Activated CD4-positive, alpha-beta T cell treated with anti-CD3 and anti-CD28 coated beads for 36 hours (primary cell): ENCODE data around the gene ZMPSTE24. TPM values are rescaled to one million over a fixed set of nuclear protein-coding genes. Genes with fewer than 3 reads are reported as not detected.
A peak's percentile ranks its signal among the peaks of the same experiment; 100 is the strongest.
"Not testable (repeated sequence)": the region's sequence is repeated elsewhere in the genome, so short reads cannot be mapped to it uniquely, and the experiment has no call there.

Experiments used
- ATAC-seq: fragments of 200-7000 bp; cut with Tn5 transposase; one replicate; pipeline ENCODE4 v1.10.0; 2021; ENCODE audit warnings: mild to moderate bottlenecking, moderate library complexity
- CTCF ChIA-PET: fragments of 350-600 bp; sonication (Branson Sonifier 250); formaldehyde crosslinking; loops from one replicate; lab custom pipeline; 2021; ENCODE audit warnings: antibody characterized with exemption; lab: Charles Lee
- POLR2A ChIA-PET: fragments of 350-600 bp; sonication (Branson Sonifier 250); formaldehyde crosslinking; loops from one replicate; lab custom pipeline; 2021; ENCODE audit warnings: antibody characterized with exemption, inconsistent platforms; lab: Charles Lee
- DNase-seq: peaks from one replicate; pipeline ENCODE4 v3.0.0-alpha.2; 2020
- H3K27ac Mint-ChIP-seq: one replicate; pipeline ENCODE4 v1.8.0; 2021; ENCODE audit warnings: mixed read lengths
- H3K27me3 Mint-ChIP-seq: one replicate; pipeline ENCODE4 v1.8.0; 2021; ENCODE audit warnings: mixed read lengths
- H3K36me3 Mint-ChIP-seq: one replicate; pipeline ENCODE4 v1.8.0; 2021; ENCODE audit warnings: low read depth, mixed read lengths
- H3K4me1 Mint-ChIP-seq: one replicate; pipeline ENCODE4 v1.8.0; 2021; ENCODE audit warnings: mixed read lengths
- H3K4me3 Mint-ChIP-seq: one replicate; pipeline ENCODE4 v1.8.0; 2021; ENCODE audit warnings: mild to moderate bottlenecking, moderate library complexity, mixed read lengths
- H3K9me3 Mint-ChIP-seq: one replicate; pipeline ENCODE4 v1.8.0; 2021; ENCODE audit warnings: low read depth, mixed read lengths
- intact Hi-C, 2 experiments: fragments of 100-400 bp; cut with DNase I in 1 of 2; cut with micrococcal nuclease in 1 of 2; formaldehyde crosslinking; loops; one replicate each; pipeline versions ENCODE4 v1.14.2 to v1.15.1; 2022 to 2024; cut with DNase I, micrococcal nuclease
- total RNA-seq, 2 experiments: library from RNA; stranded (reverse); gene quantifications; one replicate each; pipeline ENCODE4 v1.2.3, GENCODE V29; 2021

Gene ZMPSTE24
- total RNA-seq, 2 experiments from 2014 or later: 20.7 to 23.0 TPM

DNA sequence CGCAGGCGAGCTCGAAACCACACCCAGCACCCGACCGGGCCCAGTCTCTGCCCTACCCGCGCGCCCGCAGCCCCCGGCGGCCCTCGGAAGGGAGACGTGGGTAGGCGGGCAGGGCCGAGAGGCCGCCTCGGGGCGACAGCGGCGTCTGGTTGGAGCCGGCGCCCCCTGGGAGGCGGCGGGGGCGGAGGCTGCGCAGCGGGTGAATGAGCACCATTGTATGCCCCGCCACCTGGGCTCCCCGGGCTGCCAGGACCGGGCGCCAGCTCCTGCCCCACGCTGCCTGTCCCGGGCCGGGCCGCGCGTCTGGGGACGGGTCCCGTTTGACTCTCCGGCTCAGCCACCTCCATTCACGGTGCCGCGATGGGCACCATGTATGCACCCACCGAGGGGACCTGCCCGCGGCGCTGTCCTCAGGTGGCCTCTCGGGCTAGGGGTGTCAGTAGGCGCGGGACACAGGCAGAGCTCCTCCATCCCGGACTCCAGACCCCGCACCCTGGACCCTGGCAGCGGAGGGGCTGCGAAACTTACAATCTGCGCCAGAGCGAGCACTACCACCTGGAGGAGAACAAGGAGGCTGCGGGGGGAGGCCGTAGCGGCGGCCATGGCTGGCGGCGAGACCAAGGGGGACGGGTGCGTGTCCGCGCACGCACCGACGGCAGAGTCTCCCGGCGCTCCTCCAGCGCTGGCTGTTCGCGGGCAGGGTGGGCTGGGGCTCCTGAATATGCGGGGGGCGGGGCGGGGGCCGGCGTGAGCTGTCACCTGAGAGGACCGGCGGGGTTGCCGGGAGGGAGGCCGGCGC, 58.8 kb downstream of the ZMPSTE24 start, which contains the start of gene COL9A2:
Gene COL9A2 (minus strand): TSS at position 692 of the 799 bp plus-strand sequence. CDS start 89 bp downstream, at position 603.
- Mint-ChIP-seq H3K4me3 (peak within 1 kb of the TSS; percentile 72), H3K9me3 (no peaks in the 10 kb centered on the region)

DNA sequence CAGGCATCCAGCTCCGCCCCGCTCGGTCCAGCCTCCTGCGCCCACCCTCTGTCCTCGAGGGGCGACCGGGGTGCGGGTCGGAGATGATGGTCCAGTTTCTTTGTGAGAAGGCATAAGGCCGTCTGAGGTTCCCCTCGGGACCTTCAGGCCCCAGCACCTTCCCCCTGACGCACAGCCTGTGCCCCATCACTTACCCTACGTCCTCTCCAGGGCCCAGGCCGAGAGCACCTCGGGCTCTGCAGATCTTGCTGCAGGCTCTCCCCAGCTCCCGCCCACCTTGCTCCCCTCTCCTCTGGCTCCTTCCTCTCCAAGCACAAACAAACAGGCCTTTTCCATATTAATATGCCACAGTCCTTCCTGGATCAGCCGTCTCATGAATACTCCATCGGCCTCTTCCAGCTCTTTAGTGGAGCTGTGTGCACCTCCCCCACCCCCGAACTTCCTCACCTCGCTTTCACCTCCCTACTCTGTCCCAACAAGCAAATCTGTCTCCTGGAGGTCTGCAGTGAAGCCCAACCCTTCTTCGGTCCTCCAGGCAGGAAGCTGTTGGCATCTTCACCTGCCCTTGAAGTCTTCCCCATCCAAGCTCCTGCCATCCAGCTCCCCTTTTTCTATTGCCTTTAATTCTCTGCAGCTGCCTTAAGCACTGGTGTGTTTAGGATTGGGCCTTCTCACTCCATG, 59.5 kb downstream of the ZMPSTE24 start:
- H3K36me3 Mint-ChIP-seq: no peaks in the 10 kb centered on the region
- no peak for DNase-seq
- H3K4me3 Mint-ChIP-seq: peak overlapping the region; percentile 27
- H3K27ac Mint-ChIP-seq: no peak overlapping the region
- ChIA-PET POLR2A (interaction anchor here (0.6 to 1.4 kb wide), 3 partner anchors 46 to 436 kb away, joined by 3 to 7 read pairs (median 4); no protein-coding TSS in a partner anchor), CTCF (interaction anchor here (0.6 to 5.8 kb wide), 12 partner anchors 9 to 210 kb away, joined by 3 to 61 read pairs (median 4); no protein-coding TSS in a partner anchor)
- peaks cover 14% of the 10 kb centered on the region for H3K27me3 Mint-ChIP-seq
- H3K4me1 Mint-ChIP-seq: peaks cover 38% of the 10 kb centered on the region
- H3K9me3 Mint-ChIP-seq: no peaks in the 10 kb centered on the region
- intact Hi-C loops: loop anchor here in 1 of 2 experiments (2.0 to 5.0 kb wide), 2 partner anchors 59 to 75 kb away; partner anchors contain the start of gene ZMPSTE24
- ATAC-seq: no peak

More for the DNA sequence above, 58.8 kb downstream of the ZMPSTE24 start, which contains the start of gene COL9A2:
- H3K27me3 Mint-ChIP-seq: peaks cover 14% of the 10 kb centered on the region
- DNase-seq (peak; percentile 75), ATAC-seq (peak; percentile 51)
- H3K36me3 Mint-ChIP-seq: no peaks in the 10 kb centered on the region
- CTCF ChIA-PET: interaction anchor here (0.6 to 5.8 kb wide), 19 partner anchors 13 to 1100 kb away, joined by 3 to 61 read pairs (median 4); no protein-coding TSS in a partner anchor
- POLR2A ChIA-PET: interaction anchor here (1.2 to 1.4 kb wide), 2 partner anchors 47 to 437 kb away, joined by 3 to 4 read pairs; no protein-coding TSS in a partner anchor
- H3K4me1 Mint-ChIP-seq: peaks cover 42% of the 10 kb centered on the region
- intact Hi-C loops: loop anchor here in 1 of 2 experiments (2.0 to 5.0 kb wide), 2 partner anchors 58 to 74 kb away; partner anchors contain the start of gene ZMPSTE24
- H3K27ac Mint-ChIP-seq: no peak within 1 kb of the TSS

DNA sequence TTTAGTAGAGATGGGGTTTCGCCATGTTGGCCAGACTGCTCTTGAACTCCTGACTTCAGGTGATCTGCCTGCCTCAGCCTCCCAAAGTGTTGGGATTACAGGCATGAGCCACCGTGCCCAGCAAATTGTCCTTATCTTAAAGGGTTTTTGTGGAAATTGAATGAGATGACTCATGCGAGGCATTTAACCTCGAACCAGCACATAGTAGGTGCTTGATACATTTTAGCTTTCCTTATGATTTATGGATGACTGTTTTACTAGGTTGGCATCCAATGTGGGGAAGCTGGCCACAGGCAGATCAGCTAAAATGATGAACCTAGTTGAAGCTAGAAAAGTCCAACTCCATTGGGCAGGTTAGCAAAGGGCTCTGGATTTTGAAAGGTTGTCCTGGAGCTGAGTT, 60.4 kb downstream of the ZMPSTE24 start:
- H3K9me3 Mint-ChIP-seq: no peaks in the 10 kb centered on the region
- POLR2A ChIA-PET: interaction anchor here (0.5 kb wide), 1 partner anchor 230 kb away, joined by 4 read pairs; no protein-coding TSS in a partner anchor

DNA sequence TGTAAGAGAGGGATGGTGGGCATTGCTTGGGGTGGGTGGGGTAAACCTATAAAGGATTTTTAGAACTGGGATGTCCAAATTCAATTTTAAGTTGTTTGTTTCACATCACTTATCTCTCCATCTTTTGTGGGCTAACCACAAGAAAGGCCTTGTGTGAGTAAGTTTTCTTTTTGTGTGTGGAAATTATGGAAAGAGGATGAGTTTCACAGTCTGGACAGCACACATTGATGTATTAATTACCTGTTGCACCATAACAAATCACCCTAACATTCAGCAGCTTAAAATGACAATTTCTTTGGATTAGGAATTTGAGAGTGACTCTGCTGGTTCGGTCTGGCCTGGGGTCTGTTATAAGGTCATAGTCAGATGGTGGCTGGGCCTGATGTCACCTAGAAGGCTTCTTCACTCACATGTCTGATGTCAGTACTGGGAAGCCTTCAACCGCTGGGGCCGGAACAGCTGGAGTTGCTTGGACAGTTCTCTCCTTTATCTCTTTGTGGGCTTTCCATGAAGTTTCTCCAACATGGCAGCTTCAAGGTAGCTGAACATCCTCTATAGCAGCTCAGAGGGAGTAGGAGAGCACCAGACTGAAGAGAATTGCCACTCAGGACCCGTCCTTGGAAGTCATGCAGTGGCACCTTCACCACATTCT, 61.1 kb downstream of the ZMPSTE24 start:
- H3K27me3 Mint-ChIP-seq: peaks cover 14% of the 10 kb centered on the region
- no peaks in the 10 kb centered on the region for H3K36me3 Mint-ChIP-seq
- CTCF ChIA-PET: interaction anchor here (0.6 to 5.6 kb wide), 9 partner anchors 12 to 620 kb away, joined by 3 to 33 read pairs (median 3); no protein-coding TSS in a partner anchor
- ATAC-seq (no peak), DNase-seq (no peak)
- intact Hi-C loops: loop anchor here in 1 of 2 experiments (5.0 kb wide), 1 partner anchor 77 kb away; no protein-coding TSS in a partner anchor
- no peaks in the 10 kb centered on the region for H3K9me3 Mint-ChIP-seq
- H3K27ac Mint-ChIP-seq: no peak overlapping the region
- POLR2A ChIA-PET: no interaction called here
- no peak overlapping the region for H3K4me3 Mint-ChIP-seq
- H3K4me1 Mint-ChIP-seq: peaks cover 28% of the 10 kb centered on the region

More for the DNA sequence above, 60.4 kb downstream of the ZMPSTE24 start:
- Mint-ChIP-seq H3K4me1 (peaks cover 31% of the 10 kb centered on the region), H3K4me3 (no peak overlapping the region), H3K36me3 (no peaks in the 10 kb centered on the region), H3K27ac (no peak overlapping the region), H3K27me3 (peaks cover 14% of the 10 kb centered on the region)
- no peak for ATAC-seq
- DNase-seq: no peak
- CTCF ChIA-PET: interaction anchor here (0.6 to 5.8 kb wide), 10 partner anchors 8 to 220 kb away, joined by 3 to 61 read pairs (median 4); no protein-coding TSS in a partner anchor
- intact Hi-C loops: loop anchor here in 1 of 2 experiments (5.0 kb wide), 1 partner anchor 76 kb away; no protein-coding TSS in a partner anchor

DNA sequence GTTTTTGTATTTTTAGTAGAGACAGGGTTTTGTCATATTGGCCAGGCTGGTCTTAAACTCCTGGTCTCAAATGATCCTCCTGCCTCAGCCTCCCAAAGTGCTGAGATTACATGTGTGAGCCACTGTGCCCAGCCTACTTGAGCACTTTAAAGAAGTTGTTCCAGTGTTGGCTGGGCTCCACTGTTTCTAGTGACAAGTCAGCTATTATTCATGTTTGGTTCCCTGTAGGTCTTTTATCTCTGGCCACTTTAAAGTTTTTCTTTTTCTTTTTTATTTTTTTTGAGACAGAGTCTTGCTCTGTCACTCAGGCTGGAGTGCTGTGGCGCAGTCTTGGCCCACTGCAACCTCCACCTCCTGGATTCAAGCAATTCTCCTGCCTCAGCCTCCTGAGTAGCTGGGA, 73.4 kb downstream of the ZMPSTE24 start:
- CTCF ChIA-PET: interaction anchor here (0.8 kb wide), 1 partner anchor 12 kb away, joined by 5 read pairs; no protein-coding TSS in a partner anchor
- H3K9me3 Mint-ChIP-seq, H3K27ac Mint-ChIP-seq, H3K27me3 Mint-ChIP-seq, POLR2A ChIA-PET, intact Hi-C loops, DNase-seq, H3K4me1 Mint-ChIP-seq, ATAC-seq, H3K4me3 Mint-ChIP-seq, H3K36me3 Mint-ChIP-seq: not testable (repeated sequence)

DNA sequence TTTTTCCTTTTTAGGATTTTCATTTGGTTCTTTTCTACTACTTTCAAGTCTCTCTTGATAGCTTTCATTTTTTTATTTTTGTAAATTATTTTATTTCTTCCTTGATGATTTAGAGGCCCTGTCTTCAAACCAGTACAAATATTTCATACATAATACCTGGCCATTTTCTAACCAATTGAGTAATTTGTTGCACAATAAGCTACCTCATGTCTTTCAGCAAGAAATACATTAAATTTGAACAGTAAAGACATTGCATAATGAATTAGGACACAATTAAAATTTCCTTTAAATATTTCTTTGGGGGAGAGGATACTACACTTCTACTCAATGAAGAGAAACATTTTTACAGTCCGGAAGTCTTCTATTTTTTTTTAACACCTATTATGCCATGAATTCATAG, 74.7 kb downstream of the ZMPSTE24 start:
- intact Hi-C loops: no loop called here
- Mint-ChIP-seq H3K27ac (no peak overlapping the region), H3K4me1 (no peaks in the 10 kb centered on the region), H3K36me3 (peaks cover 5% of the 10 kb centered on the region), H3K27me3 (no peaks in the 10 kb centered on the region), H3K4me3 (no peak overlapping the region), H3K9me3 (peaks cover 7% of the 10 kb centered on the region)
- ChIA-PET CTCF (interaction anchor here (0.8 kb wide), 1 partner anchor 180 kb away, joined by 4 read pairs; no protein-coding TSS in a partner anchor), POLR2A (interaction anchor here (0.7 kb wide), 1 partner anchor 813 kb away, joined by 11 read pairs; no protein-coding TSS in a partner anchor)
- ATAC-seq (no peak), DNase-seq (no peak)

DNA sequence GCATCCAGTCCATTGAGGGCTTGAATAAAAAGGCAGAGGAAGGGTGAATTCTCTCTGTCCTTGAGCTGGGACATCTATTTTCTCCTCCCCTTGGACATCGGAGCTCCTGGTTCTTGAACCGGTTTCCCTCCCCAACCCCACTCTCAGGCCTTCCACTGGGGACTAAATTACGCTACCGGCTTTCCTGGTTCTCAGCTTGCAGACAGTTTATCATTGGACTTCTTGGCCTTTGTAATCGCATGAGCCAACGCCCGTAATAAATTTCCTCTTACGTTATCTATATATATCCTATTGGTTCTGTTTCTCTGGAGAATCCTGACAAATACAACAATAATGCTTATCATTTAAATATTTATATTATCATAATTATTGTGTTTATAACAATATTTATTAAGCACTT, 79.4 kb downstream of the ZMPSTE24 start:
- Mint-ChIP-seq H3K27me3 (no peaks in the 10 kb centered on the region), H3K27ac (no peak overlapping the region), H3K9me3 (peaks cover 2% of the 10 kb centered on the region), H3K4me3 (no peak overlapping the region), H3K4me1 (peaks cover 33% of the 10 kb centered on the region), H3K36me3 (peaks cover 5% of the 10 kb centered on the region)
- CTCF ChIA-PET: interaction anchor here (0.8 to 8.7 kb wide), 26 partner anchors 10 to 280 kb away, joined by 3 to 198 read pairs (median 8); partner anchors contain the start of genes COL9A2, RLF, SMAP2 and ZNF684
- POLR2A ChIA-PET: no interaction called here
- intact Hi-C loops: no loop called here
- ATAC-seq: no peak
- no peak for DNase-seq

DNA sequence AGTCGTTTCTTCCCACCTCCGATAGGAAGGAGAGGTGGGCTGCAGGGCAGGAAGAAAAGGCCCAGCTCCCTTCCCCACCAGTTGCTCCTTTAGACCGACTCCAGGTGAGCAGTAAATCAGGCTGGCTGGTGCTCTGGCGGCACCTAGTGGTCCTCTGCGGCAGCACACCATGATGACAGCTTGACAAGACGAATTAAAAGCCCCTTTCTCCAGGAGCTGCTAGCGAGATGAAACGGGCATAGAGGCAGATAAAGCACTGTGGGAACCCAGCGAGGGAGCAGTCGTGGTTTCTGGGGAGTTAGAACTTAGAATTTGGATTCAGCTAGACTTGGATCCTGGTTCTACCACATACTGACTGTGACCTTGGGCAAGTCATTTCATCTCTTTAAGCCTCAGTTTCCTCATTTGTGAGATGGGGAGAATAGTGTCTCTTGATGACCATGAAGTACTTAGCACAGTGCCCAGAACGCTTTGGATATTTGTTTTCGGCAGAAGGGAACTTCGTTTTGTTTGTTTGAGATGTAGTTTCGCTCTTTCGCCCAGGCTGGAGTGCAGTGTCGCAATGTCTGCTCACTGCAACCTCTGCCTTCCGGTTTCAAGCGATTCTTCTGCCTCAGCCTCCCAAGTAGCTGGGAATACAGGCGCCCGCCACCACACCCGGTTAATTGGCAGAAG, 80.8 kb downstream of the ZMPSTE24 start:
- H3K9me3 Mint-ChIP-seq: no peaks in the 10 kb centered on the region
- H3K36me3 Mint-ChIP-seq: no peaks in the 10 kb centered on the region
- peaks cover 42% of the 10 kb centered on the region for H3K4me1 Mint-ChIP-seq
- intact Hi-C loops: loop anchor here (1.0 kb wide), 5 partner anchors 24 to 261 kb away; no protein-coding TSS in a partner anchor
- peak; percentile 85 for ATAC-seq
- H3K4me3 Mint-ChIP-seq: peak overlapping the region; percentile 14
- H3K27me3 Mint-ChIP-seq: no peaks in the 10 kb centered on the region
- peak overlapping the region; percentile 69 for H3K27ac Mint-ChIP-seq
- CTCF ChIA-PET: interaction anchor here (0.5 to 8.7 kb wide), 88 partner anchors 9 to 902 kb away, joined by 3 to 198 read pairs (median 4); partner anchors contain the start of genes COL9A2, RLF, SMAP2 and ZFP69B
- POLR2A ChIA-PET: interaction anchor here (0.5 to 0.7 kb wide), 2 partner anchors 43 to 256 kb away, joined by 3 to 4 read pairs; no protein-coding TSS in a partner anchor
- DNase-seq: peak; percentile 94

DNA sequence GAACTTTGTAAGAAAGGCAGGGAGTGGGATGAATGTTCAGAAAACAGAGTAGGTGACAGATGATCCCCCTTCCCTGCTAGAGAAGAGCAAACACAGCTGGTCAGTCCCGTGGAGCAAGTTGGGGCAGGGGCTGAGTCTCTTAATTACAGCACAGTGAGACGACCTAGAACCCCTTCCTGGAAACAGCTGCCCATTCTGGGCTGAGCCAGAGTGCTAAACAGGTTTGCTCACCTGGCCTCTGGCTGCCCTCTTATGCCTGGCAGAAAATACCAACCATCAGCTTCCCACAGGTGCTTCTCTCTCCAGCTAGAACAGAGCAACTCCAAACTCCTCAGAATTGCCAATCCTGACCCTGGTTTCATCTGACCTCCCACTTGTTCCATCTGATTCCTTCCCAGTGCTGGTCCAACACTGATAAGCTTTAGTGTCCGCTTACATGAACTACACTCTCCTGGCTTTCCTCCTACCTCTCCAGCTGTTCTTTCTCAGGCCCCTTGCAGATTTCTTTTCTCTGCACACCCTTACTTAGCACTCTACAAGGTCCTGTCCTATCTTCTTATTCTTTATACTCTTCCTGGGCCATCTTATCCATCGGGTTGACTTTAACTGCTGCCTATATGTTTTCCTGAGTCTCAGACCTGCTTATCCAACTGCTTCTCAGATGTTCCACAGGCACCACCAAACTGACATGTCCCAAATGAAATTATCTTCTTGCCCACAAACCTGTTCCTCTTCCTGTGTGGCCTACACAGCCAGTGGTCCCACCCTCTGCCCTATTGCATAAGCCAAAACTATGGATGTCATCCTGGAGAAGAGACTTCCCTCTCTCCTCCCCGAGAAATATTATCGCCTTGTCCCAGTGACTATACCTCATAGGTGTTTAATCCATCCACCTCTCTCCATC, 81.6 kb downstream of the ZMPSTE24 start:
- ATAC-seq (no peak), DNase-seq (no peak)
- ChIA-PET CTCF (interaction anchor here (0.5 to 8.7 kb wide), 70 partner anchors 8 to 901 kb away, joined by 3 to 198 read pairs (median 5); partner anchors contain the start of genes COL9A2, RLF, SMAP2 and ZNF684), POLR2A (no interaction called here)
- H3K27ac Mint-ChIP-seq: peak overlapping the region; percentile 70
- H3K9me3 Mint-ChIP-seq: no peaks in the 10 kb centered on the region
- H3K4me1 Mint-ChIP-seq: peaks cover 49% of the 10 kb centered on the region
- no peaks in the 10 kb centered on the region for H3K27me3 Mint-ChIP-seq
- H3K4me3 Mint-ChIP-seq: no peak overlapping the region
- intact Hi-C loops: loop anchor here in 1 of 2 experiments (5.0 kb wide), 1 partner anchor 328 kb away; the partner anchor contains the start of gene RIMS3
- no peaks in the 10 kb centered on the region for H3K36me3 Mint-ChIP-seq
